H1 (cell line): ENCODE data around the gene XPO6. TPM values are rescaled to one million over a fixed set of nuclear protein-coding genes. Genes with fewer than 3 reads are reported as not detected.

Source experiments
- CTCF ChIA-PET: fragments of 300-600 bp; sonication (Branson Sonifier 250); formaldehyde crosslinking; loops from one replicate; lab custom pipeline; 2021; ENCODE audit not compliant: partially characterized antibody; lab: Charles Lee
- POLR2A ChIA-PET: fragments of 300-600 bp; sonication (Branson Sonifier 250); formaldehyde crosslinking; loops from one replicate; lab custom pipeline; 2021; ENCODE audit warnings: inconsistent platforms; ENCODE audit not compliant: partially characterized antibody; lab: Charles Lee
- DNase-seq, 2 experiments: peaks; one replicate each; pipeline versions ENCODE4 v3.0.0 to v3.0.0-alpha.2; 2010 to 2022; ENCODE audit warnings: low spot score in 2 of 2, low read depth in 1 of 2, mixed read lengths in 1 of 2
- FAIRE-seq: peaks from 2 replicates; lab custom pipeline; 2011; peaks lifted over from hg19 to GRCh38; lab: Jason Lieb, UNC
- H2AFZ ChIP-seq: 2 replicates; pipeline ENCODE4 v1.8.1; 2012; ENCODE audit warnings: low read length, inconsistent platforms
- H2AK5ac ChIP-seq: 2 replicates; pipeline ENCODE4 v1.6.1; 2013; ENCODE audit warnings: low read depth, low read length
- H2BK120ac ChIP-seq: replicated peaks from 2 replicates; pipeline ENCODE3; 2013; ENCODE audit warnings: low read depth, low read length, inconsistent platforms
- H2BK12ac ChIP-seq: 2 replicates; pipeline ENCODE4 v1.6.1; 2013; ENCODE audit warnings: low read depth, low read length
- H2BK15ac ChIP-seq: 2 replicates; pipeline ENCODE4 v1.6.1; 2013; ENCODE audit warnings: low read length
- H2BK20ac ChIP-seq: 2 replicates; pipeline ENCODE4 v1.6.1; 2013; ENCODE audit warnings: low read length
- H2BK5ac ChIP-seq: 2 replicates; pipeline ENCODE4 v1.6.1; 2013; ENCODE audit warnings: low read depth, low read length
- H3K14ac ChIP-seq: 2 replicates; pipeline ENCODE4 v1.6.1; 2013; ENCODE audit warnings: inconsistent platforms; ENCODE audit not compliant: insufficient read length
- H3K18ac ChIP-seq: 2 replicates; pipeline ENCODE4 v1.6.1; 2013; ENCODE audit warnings: low read length; ENCODE audit errors: extremely low read depth
- H3K23ac ChIP-seq: 2 replicates; pipeline ENCODE4 v1.6.1; 2013; ENCODE audit warnings: inconsistent platforms; ENCODE audit not compliant: insufficient read length
- H3K23me2 ChIP-seq: 2 replicates; pipeline ENCODE4 v1.6.1; 2013; ENCODE audit warnings: low read depth, low read length
- H3K27ac ChIP-seq: 2 replicates; pipeline ENCODE4 v1.6.1; 2011; ENCODE audit warnings: low read depth, low read length, inconsistent platforms
- H3K27me3 ChIP-seq, 4 experiments: replicated peaks in 1 of 4; 1 replicate in 1 of 4; 2 replicates in 3 of 4; pipeline versions ENCODE4 v1.6.1 to v1.8.1; 2011 to 2013; ENCODE audit warnings: low read length in 3 of 4, mild to moderate bottlenecking in 3 of 4, inconsistent platforms in 2 of 4, mixed read lengths in 2 of 4, moderate library complexity in 1 of 4; ENCODE audit not compliant: control insufficient read depth in 3 of 4, insufficient read depth in 3 of 4; ENCODE audit errors: extremely low read depth in 1 of 4
- H3K36me3 ChIP-seq, 4 experiments: 2 replicates each; pipeline versions ENCODE4 v1.6.1 to v1.8.1; 2011 to 2013; ENCODE audit warnings: mild to moderate bottlenecking in 4 of 4, low read length in 3 of 4, moderate library complexity in 2 of 4, control low read depth in 1 of 4, inconsistent platforms in 1 of 4; ENCODE audit not compliant: insufficient read depth in 4 of 4, control insufficient read depth in 2 of 4
- H3K4ac ChIP-seq: replicated peaks from 2 replicates; pipeline ENCODE3; 2013; ENCODE audit warnings: low read length, low read depth, mixed read lengths, inconsistent platforms; ENCODE audit not compliant: insufficient read length
- H3K4me1 ChIP-seq, 4 experiments: replicated peaks in 1 of 4; 1 replicate in 1 of 4; 2 replicates in 3 of 4; pipeline versions ENCODE4 v1.6.1 to v1.8.1; 2011 to 2013; ENCODE audit warnings: low read length in 3 of 4, inconsistent platforms in 2 of 4, mixed read lengths in 1 of 4; ENCODE audit not compliant: insufficient read depth in 4 of 4, control insufficient read depth in 3 of 4
- H3K4me2 ChIP-seq, 2 experiments: 2 replicates each; pipeline versions ENCODE4 v1.6.1 to v1.8.1; 2011 to 2013; ENCODE audit warnings: low read depth in 2 of 2, low read length in 2 of 2, control low read depth in 1 of 2, inconsistent platforms in 1 of 2, mild to moderate bottlenecking in 1 of 2; ENCODE audit not compliant: insufficient read depth in 1 of 2
- H3K4me3 ChIP-seq, 4 experiments: fragments of 200-600, 300-600 bp in 1 of 4; sonication (generic), shearing (Covaris generic), sonication (Bioruptor Twin) in 1 of 4; 2 replicates each; pipeline versions ENCODE4 v1.5.1 to v1.8.1; 2011 to 2016; ENCODE audit warnings: low read length in 4 of 4, low read depth in 3 of 4, control low read depth in 2 of 4, inconsistent platforms in 2 of 4, mild to moderate bottlenecking in 2 of 4, mixed read lengths in 1 of 4, moderate library complexity in 1 of 4; ENCODE audit not compliant: insufficient read depth in 2 of 4; ENCODE audit errors: extremely low read depth in 1 of 4
- H3K56ac ChIP-seq: replicated peaks from 2 replicates; pipeline ENCODE3; 2013; ENCODE audit warnings: low read depth, mild to moderate bottlenecking, mixed read lengths, low read length, inconsistent platforms; ENCODE audit not compliant: insufficient read length
- H3K79me1 ChIP-seq: 2 replicates; pipeline ENCODE4 v1.6.1; 2013; ENCODE audit warnings: low read depth, low read length, control low read depth
- H3K79me2 ChIP-seq, 2 experiments: 2 replicates each; pipeline versions ENCODE4 v1.6.1 to v1.8.1; 2012 to 2013; ENCODE audit warnings: low read length in 2 of 2, mild to moderate bottlenecking in 2 of 2, inconsistent platforms in 1 of 2; ENCODE audit not compliant: insufficient read depth in 2 of 2, control insufficient read depth in 1 of 2
- H3K9ac ChIP-seq, 4 experiments: replicated peaks in 1 of 4; 1 replicate in 1 of 4; 2 replicates in 3 of 4; pipeline versions ENCODE4 v1.6.1 to v1.8.1; 2011 to 2013; ENCODE audit warnings: low read depth in 3 of 4, low read length in 3 of 4, control low read depth in 2 of 4, mild to moderate bottlenecking in 2 of 4, moderate library complexity in 2 of 4, inconsistent platforms in 1 of 4; ENCODE audit errors: extremely low read depth in 1 of 4
- H3K9me3 ChIP-seq, 2 experiments: 2 replicates each; pipeline versions ENCODE4 v1.6.1 to v1.8.1; 2012 to 2013; ENCODE audit warnings: mild to moderate bottlenecking in 2 of 2, moderate library complexity in 2 of 2, control low read depth in 1 of 2, inconsistent platforms in 1 of 2, low read depth in 1 of 2, low read length in 1 of 2, mixed read lengths in 1 of 2; ENCODE audit not compliant: insufficient read depth in 2 of 2
- H4K20me1 ChIP-seq, 2 experiments: replicated peaks in 1 of 2; 2 replicates each; pipeline versions ENCODE3 to v1.8.1; 2011 to 2013; ENCODE audit warnings: inconsistent platforms in 2 of 2, low read length in 2 of 2, mild to moderate bottlenecking in 1 of 2; ENCODE audit not compliant: insufficient read depth in 2 of 2, control insufficient read depth in 1 of 2
- H4K5ac ChIP-seq: 2 replicates; pipeline ENCODE4 v1.6.1; 2013; ENCODE audit warnings: low read length, low read depth, mixed read lengths, inconsistent platforms; ENCODE audit not compliant: insufficient read length
- H4K8ac ChIP-seq: 2 replicates; pipeline ENCODE4 v1.8.0; 2013; ENCODE audit warnings: mild to moderate bottlenecking, moderate library complexity, low read length, inconsistent platforms; ENCODE audit not compliant: insufficient read depth; ENCODE audit errors: extremely low read depth
- H4K91ac ChIP-seq: replicated peaks from 2 replicates; pipeline ENCODE3; 2013; ENCODE audit warnings: low read length, mixed read lengths, inconsistent platforms; ENCODE audit not compliant: insufficient read length
- TEAD4 ChIP-seq: IDR thresholded peaks from 2 replicates; pipeline ENCODE4 v1.6.1; 2012; ENCODE audit warnings: low read depth, low read length, inconsistent platforms, mixed read lengths
- WGBS, 2 experiments: shearing (Covaris generic) in 1 of 2; methylation state at CpG; one replicate each; pipeline versions ENCODE4 v1.1.6 to v1.1.7; 2013 to 2015; ENCODE audit warnings: low lambda C conversion rate in 2 of 2, mixed read lengths in 2 of 2, inconsistent platforms in 1 of 2, low coverage in 1 of 2, missing lambda C conversion rate in 1 of 2; ENCODE audit not compliant: insufficient replicate concordance in 2 of 2, insufficient coverage in 1 of 2, insufficient read length in 1 of 2; ENCODE audit errors: extremely low coverage in 1 of 2, missing lambda C conversion rate in 1 of 2; 5-methylcytosine and 5-hydroxymethylcytosine counted together
- polyA plus RNA-seq, 7 experiments: library from polyadenylated mRNA; depleted of rRNA in 3 of 7; stranded (reverse) in 5 of 7; unstranded in 2 of 7; fragments of >200 nt in 5 of 7; fragments of 200-250 nt in 2 of 7; gene quantifications; 1 replicate in 5 of 7; 2 replicates in 1 of 7; 4 replicates in 1 of 7; pipeline versions ENCODE4 v1.2.1 to v1.2.3, GENCODE V29; 2011 to 2013; ENCODE audit warnings: missing spikeins in 2 of 7, mixed read lengths in 2 of 7
- total RNA-seq: library from RNA; stranded (reverse); fragmentation: NEBNext Ultra II Directional; extraction: Animal tissue kit (Norgen Biotek cat#: 25700); gene quantifications from 2 replicates; pipeline ENCODE4 v1.2.1, GENCODE V29; 2021

XPO6 gene
- total and polyA plus RNA-seq, 2 of the 8 experiments (the other 6 are each of a cell fraction or from before 2014, with no cell fraction given), result 152 to 254 TPM

DNA sequence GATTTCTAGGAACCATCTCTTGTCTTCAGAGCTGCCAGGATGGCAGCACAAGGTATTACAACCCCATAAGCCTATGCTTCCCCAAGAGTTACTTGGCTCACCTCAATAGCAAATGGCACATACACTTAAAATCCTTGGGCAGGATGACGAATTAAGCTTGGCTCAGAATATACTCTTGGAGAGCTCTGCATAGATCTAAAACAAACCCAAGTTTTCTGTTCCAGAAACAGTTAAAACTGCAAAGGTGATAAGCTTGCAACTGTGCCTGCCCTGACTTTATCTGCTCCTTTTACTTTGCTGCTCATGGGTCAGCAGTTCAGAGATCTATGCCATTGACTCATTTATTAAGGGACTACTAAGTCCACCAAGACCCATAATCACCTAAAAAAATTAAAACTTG, 26.1 kb downstream of the XPO6 start:
- no peak for FAIRE-seq
- no peak overlapping the region for H3K4ac ChIP-seq
- CTCF ChIA-PET, result interaction anchor here (1.0 to 1.6 kb wide), 2 partner anchors 16 to 22 kb away, joined by 3 to 7 read pairs; no protein-coding TSS in a partner anchor

More for the DNA sequence above, 26.1 kb downstream of the XPO6 start:
- no peak overlapping the region for H3K14ac ChIP-seq
- H3K79me2 ChIP-seq, result peaks cover 9 to 100% of the 10 kb centered on the region in 2 experiments
- H3K79me1 ChIP-seq, result peaks cover 4% of the 10 kb centered on the region; the same call in 1 of the 2 replicates
- no peak overlapping the region for H2BK5ac ChIP-seq
- H2AFZ ChIP-seq, result no peak overlapping the region
- no peak overlapping the region for H2BK120ac ChIP-seq
- H3K23me2 ChIP-seq, result no peaks in the 10 kb centered on the region
- no peaks in the 10 kb centered on the region for H3K9me3 ChIP-seq
- POLR2A ChIA-PET, result interaction anchor here (0.9 kb wide), 1 partner anchor 25 kb away, joined by 3 read pairs; no protein-coding TSS in a partner anchor
- H3K27me3 ChIP-seq, result no peaks in the 10 kb centered on the region
- H3K23ac ChIP-seq, result no peak overlapping the region
- no peak overlapping the region for H3K56ac ChIP-seq
- TF ChIP-seq TEAD4, result no peak
- TF ChIP-seq, all 59 proteins: peak for 0
- no peak overlapping the region for H3K27ac ChIP-seq
- no peak overlapping the region for H4K91ac ChIP-seq
- no peak overlapping the region for H2BK12ac ChIP-seq
- no peak overlapping the region for H2AK5ac ChIP-seq
- no peak overlapping the region for H2BK20ac ChIP-seq
- H4K8ac ChIP-seq, result no peak overlapping the region
- 78% methylated on average over 1 of the region's 1 CpG; no CpG with 5 or more reads in 1 of the 2 experiments for WGBS, 2 experiments
- no peak overlapping the region for H3K4me2 ChIP-seq
- H3K4me1 ChIP-seq, result peaks cover 0 to 9% (median 2%) of the 10 kb centered on the region in 4 experiments; a peak in 2 of 7 replicates
- H3K18ac ChIP-seq, result no peak overlapping the region
- H2BK15ac ChIP-seq, result no peak overlapping the region
- no peak overlapping the region for H3K9ac ChIP-seq
- no peak overlapping the region for H3K4me3 ChIP-seq
- peaks cover 0 to 7% of the 10 kb centered on the region in 2 experiments for H4K20me1 ChIP-seq
- no peak for DNase-seq
- peaks cover 0 to 9% (median 4%) of the 10 kb centered on the region in 4 experiments; a peak in 4 of 8 replicates for H3K36me3 ChIP-seq
- no peak overlapping the region for H4K5ac ChIP-seq
